GM19328 (cell line): ENCODE data around the gene GSG1L.

ENCODE experiments used
- ATAC-seq: cut with Tn5 transposase; IDR thresholded peaks from one replicate; pipeline ENCODE4 v1.9.1; 2021; ENCODE audit warnings: mild to moderate bottlenecking, moderate library complexity; ENCODE audit not compliant: unreplicated experiment

Gene GSG1L

DNA sequence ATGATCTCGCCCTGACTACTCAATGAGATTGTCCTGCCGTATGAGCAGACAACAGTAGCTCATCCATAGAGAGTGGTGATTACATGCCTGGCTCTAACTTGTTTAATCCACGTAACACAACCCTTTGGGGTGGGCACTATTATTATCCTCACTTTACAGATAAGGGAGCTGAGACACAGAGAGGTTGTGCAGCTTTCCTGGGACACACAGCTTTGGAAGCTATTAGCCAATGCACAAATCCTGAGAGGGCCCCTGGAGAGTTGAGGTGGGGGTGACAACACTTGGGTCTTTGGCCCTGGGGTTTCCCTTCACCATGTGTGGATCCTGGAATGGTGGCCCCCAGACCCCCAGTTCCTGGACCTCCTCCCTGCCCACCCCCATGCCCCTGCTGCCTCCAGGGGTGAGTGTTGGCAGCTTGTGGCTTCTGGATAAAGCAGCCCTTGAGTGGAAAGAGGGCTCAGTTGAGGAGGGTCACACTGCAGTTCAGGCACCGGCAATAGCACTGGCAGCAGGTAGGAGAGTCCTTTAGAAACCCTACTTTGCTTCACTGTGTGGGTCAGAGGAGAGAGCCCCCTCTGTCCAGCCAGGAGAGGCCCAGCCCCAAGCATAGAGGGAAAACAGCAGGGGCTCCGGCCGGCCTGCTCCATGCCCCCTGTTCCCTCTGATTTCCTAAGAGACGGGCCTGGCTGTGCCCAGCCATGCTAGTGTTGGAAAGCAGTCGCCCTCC lies 282.9 kb downstream of the GSG1L start:
- ATAC-seq: no peak

- ATAC-seq: no peak
Measured at GRCh38 chr16:27779641-27780164, 283.8 kb downstream of the GSG1L start.

- ATAC-seq: no peak
Measured at GRCh38 chr16:27778926-27779570, 284.5 kb downstream of the GSG1L start.

DNA sequence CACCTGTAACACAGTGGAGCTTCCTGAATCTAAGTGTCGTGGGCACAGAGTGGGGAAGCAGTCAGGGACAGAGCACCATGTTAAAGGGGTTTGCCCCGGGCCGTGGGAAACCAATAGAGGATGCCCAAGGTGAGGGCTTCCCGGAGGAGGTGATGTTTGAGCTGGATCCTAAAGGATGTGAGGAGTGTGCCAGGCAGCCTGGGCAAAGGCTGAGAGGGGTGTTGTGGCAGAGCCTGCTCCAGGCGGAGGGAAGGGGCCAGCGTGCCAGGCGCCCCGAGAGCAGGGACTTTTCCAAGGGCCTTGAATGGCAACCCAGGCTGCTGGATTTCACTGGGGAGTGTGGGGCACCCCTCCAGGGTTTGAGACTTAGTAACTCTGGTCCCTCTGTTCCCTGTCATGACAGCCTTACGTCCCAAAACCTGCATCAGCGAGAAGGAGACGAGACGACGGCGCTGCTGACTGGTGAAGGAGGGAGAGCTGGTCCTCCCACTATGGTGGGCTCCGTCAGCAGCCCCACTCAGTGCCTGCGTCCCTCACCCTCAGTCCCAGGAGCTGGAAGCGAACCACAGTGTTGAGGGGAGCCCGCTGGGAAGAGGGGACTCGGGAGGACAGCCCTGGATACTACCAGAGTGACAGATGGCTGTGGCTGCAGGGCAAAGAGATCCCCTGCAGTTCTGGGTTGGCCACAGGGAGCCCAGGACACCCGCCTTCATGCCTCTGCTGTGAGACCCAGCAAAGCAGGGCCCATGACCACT lies 285.2 kb downstream of the GSG1L start:
- ATAC-seq: no peak

DNA sequence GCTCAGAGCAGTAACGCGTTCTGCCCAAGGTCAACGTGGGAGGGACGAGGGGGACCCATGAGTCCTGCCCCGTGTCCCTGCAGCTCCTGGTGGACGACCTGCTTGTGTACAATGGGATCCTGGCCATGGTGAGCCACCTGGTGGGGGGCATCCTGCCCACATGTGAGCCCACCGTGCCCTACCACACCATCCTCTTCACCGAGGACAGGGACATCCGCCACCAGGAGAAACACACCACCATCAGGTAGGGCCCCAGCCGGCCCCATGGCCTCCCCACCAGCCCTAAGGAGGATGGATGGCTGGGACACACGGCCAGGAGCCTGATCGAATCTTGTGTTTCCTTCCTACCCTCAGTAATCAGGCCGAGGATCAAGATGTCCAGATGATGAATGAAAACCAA lies 286.0 kb downstream of the GSG1L start:
- ATAC-seq: no peak

GRCh38 chr16:27776556-27777225 lies 286.8 kb downstream of the GSG1L start:
- ATAC-seq: no peak

DNA sequence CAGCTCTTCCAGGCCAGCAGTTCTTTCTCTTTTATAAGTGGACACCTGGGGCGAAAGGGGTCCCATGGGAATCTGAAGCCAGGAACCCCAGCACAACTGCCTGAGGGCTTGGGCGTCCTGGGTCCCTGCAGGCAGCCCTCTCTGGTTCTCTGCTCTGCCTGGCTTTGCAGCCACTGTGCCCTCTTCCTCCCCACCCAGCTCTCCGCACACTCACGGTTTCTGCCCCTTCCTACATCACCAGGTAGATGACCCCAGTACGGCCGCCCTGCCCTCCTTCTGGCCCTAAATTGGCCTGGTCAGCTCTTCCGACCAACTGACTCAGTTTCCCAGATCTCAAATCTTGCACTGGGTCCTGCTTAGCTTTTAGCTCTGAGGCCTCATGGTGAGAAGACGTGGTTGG lies 288.3 kb downstream of the GSG1L start:
- ATAC-seq: no peak

- no peak for ATAC-seq
Measured at GRCh38 chr16:27774779-27775178, 288.7 kb downstream of the GSG1L start.

DNA sequence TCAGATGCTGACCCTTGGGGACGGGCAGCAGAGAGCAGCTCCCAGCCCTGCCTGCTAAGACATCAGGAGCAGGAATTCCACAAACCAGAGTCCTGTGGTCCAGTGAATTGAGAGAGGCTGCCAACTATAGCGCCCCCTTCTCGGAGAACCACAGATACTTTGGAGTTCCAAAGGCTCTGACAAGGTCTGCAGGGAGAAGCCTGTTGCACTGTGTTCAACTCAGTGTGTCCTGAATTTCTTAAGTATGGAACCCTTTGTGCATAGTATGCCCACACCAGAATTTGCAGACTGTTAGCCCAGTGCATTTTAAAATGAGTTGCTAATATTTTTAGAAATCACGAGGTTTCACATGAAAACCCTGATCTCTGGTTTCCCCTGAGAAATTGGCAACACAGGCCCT lies 290.2 kb downstream of the GSG1L start:
- ATAC-seq: no peak

DNA sequence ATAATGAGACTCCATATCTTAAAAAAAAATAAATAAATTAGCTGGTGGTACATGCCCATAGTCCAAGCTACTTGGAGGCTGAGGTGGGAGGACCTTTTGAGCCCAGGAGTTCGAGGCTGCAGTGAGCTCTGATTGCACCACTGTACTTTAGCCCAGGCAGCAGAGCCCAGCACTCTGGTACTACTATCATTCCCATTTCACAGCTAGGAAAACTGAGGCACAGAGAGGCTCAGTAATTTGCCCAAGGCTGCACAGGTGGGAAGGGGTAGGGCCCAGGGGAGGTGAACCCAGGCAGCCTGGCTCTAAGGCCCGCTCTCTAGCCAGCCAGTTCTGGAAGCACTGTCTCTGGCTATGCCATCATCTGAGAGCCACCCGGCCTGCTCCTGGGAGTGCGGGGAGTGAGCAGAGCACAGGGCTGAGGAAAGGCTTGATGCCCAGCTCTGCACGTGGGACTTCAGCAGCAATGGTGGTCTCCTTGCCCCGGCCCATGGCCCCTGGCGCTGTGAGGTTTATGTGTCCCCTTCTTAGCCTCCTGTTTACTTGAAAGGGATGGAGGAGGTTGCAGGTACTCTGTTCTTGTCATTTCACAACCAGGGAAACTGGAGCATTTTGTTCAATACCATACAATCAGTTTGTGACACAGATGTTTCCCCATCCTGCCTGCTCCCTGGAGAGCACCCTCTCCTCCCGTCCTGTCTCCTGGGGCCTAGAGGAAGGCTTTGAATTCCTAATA lies 291.3 kb downstream of the GSG1L start:
- ATAC-seq: no peak

DNA sequence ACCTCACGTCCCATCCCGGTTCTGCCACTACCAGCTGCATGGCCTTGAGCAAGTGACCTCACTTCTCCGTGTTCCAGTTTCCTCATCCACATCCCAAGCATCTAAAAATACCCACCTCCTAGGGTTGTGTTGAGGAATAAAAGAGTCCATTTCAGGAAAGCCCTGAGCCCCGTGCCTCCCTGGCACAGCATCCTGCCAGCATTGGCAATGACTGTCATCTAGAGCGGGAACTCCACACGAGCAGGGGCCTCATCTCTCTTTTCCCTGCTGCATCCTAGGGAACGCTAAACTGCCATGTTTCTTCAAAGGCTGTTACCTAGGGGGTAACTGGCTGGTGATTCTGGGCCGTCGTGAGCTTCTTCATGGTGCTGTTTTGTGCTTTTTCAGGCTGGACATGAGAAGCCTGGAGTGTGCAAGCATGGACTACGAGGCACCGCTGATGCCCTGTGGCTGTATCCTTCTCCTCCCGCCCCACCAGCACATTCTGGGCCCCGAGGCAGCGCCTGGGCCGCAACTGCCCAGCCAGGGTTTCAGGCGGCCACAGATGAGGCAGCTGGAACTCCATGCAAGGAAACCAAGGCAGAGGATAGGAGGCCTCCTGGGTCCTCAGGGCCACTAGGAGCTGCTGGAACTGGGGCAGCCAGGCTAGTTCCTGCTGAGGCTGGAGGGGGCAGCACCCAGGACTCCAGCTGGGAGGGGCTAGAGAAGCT lies 292.2 kb downstream of the GSG1L start:
- ATAC-seq: no peak

- ATAC-seq: no peak
Measured at GRCh38 chr16:27770271-27771196, 293.0 kb downstream of the GSG1L start.

DNA sequence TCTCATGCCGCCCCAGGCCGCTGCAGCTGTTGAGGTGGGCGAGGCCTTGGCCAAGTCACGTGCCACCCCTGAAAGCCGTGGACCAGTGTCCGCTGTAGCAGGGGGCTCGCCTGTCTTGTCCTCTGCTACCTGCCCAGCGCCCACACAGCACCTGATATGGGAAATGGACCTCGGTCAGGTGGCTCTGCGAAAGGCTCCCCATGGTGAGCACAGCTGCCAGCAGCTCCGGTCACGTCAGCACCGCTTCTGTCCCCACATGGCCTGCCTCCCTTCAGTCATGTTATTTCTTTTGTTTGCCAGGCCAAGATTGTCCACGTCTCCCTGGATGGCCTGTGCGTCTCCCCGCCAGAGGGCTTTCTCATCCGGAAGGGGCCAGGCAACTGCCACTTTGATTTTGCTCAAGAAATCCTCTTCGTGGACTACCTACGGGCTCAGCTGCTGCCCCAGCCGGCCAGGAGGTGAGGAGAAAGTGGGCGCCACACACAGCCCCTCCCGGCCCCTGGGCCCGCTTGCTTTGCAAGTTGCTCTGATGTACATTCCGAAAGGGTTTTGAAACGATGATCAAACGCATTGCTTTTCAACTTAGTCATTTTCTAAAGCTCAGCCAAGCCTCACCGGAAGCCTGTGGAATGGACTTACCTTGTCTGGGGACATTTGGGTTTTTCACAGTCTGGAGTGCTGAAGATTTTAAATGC lies 293.8 kb downstream of the GSG1L start:
- ATAC-seq: no peak

DNA sequence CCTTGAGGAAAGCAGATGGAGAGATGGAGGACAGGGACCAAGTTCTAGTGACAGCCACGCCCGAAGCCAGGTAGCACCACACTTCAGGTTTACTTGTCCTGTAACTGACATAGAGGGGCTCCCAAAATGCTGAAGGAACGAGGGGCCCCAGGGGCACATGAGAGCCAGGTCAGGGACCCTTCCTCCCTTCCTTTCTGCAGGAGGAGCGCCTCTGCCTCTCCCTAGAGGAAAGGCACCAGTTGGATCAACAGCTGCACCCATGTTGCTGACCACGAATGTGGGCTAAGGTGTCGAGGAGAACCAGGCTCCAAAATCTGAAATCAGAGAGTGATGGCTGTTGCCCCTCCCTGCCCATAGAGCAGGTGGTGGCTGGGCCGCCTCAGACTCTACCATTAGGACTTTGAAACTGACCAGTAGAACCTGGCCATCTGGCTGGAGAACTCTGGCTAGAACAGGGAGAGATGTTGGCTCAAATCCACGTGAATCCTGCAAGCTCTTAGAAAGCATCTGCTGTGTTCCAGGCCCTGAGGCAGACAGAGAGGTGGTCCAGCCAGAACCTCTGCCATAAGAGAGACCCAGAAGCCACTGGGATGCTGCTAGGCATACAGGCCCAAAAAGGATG lies 294.8 kb downstream of the GSG1L start:
- ATAC-seq: no peak

GRCh38 chr16:27767971-27768591 lies 295.4 kb downstream of the GSG1L start:
- ATAC-seq: no peak

- ATAC-seq: no peak
Measured at GRCh38 chr16:27767081-27767480, 296.4 kb downstream of the GSG1L start.

DNA sequence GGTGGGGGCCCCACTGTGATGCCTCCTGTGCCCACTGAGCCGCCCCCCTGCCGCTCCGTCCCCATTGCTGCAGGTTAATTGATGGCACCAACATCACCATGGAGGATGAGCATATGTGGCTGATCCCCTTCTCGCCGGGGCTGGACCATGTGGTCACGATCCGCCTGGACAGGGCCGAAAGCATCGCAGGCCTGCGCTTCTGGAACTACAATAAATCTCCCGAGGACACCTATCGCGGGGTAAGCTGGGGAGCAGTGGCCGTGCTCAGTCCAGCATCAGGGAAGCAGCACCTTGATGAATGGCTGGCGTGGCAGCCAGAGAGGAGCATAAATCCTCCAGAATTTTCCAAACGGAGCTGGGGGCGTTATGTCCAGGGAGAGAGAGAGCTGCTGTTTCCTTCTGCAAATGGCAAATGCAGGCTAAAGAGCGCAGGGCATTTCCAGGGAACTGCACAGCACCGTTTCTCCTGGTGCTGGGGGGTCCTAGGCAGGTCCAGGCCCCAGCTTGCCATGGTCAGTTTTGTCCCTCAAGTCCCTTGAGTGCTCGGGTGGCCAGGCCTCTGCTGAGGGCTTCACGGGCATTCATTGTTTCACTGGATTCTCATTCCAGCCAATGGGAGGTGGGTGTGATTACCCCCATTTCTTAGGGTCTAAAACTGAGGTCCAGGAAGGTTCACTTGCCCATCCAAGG lies 297.1 kb downstream of the GSG1L start:
- ATAC-seq: no peak
